A549 (cell line): ENCODE results near the gene UBB.
"Not testable (repeated sequence)": the region's sequence is repeated elsewhere in the genome, so short reads cannot be mapped to it uniquely, and the experiment has no call there.

Experiments used
- CBX2 ChIP-seq: fragments of 200-600 bp; sonication (generic); IDR thresholded peaks from 2 replicates; pipeline ENCODE4 v1.6.1; 2016; ENCODE audit warnings: low read depth, mild to moderate bottlenecking, borderline replicate concordance
- CBX8 ChIP-seq: fragments of 200-600 bp; sonication (generic); IDR thresholded peaks from 2 replicates; pipeline ENCODE4 v1.6.1; 2016
- CEBPB ChIP-seq, 2 experiments: fragments of >200 bp in 1 of 2; sonication (Bioruptor Twin) in 1 of 2; formaldehyde crosslinking in 1 of 2; IDR thresholded peaks; 2 replicates each; pipeline ENCODE4 v1.6.1; 2012 to 2016
- EHMT2 ChIP-seq: fragments of 200-600 bp; sonication (generic); IDR thresholded peaks from 2 replicates; pipeline ENCODE4 v1.6.1; 2016; ENCODE audit warnings: antibody characterized with exemption, low read depth, mild to moderate bottlenecking, moderate library complexity
- EP300 ChIP-seq, 2 experiments: fragments of >200 bp; sonication (Bioruptor Twin); formaldehyde crosslinking; IDR thresholded peaks; 2 replicates in 1 of 2; 3 replicates in 1 of 2; pipeline ENCODE4 v1.6.1; 2016 to 2017
- FOXS1 ChIP-seq: fragments of 250-450 bp; sonication (Bioruptor Pico); IDR thresholded peaks from 2 replicates; pipeline ENCODE4 v1.5.0; 2020; ENCODE audit warnings: mild to moderate bottlenecking, moderate library complexity
- HEYL ChIP-seq: fragments of 250-450 bp; sonication (Bioruptor Pico); IDR thresholded peaks from 2 replicates; pipeline ENCODE4 v1.8.0; 2021; ENCODE audit warnings: mild to moderate bottlenecking, moderate library complexity
- JUN ChIP-seq, 2 experiments: fragments of >200 bp; sonication (Bioruptor Twin); formaldehyde crosslinking; IDR thresholded peaks; 2 replicates in 1 of 2; 3 replicates in 1 of 2; pipeline ENCODE4 v1.6.1; 2016 to 2017
- MAZ ChIP-seq: fragments of 150-350 bp; IDR thresholded peaks from 2 replicates; pipeline ENCODE4 v1.6.1; 2014; ENCODE audit warnings: antibody characterized with exemption, low read depth, low read length, borderline replicate concordance
- NR3C1 ChIP-seq: fragments of >200 bp; sonication (Bioruptor Twin); formaldehyde crosslinking; IDR thresholded peaks from 3 replicates; pipeline ENCODE4 v1.6.1; 2017
- POLR2A ChIP-seq: IDR thresholded peaks from 2 replicates; pipeline ENCODE4 v1.6.1; 2012; ENCODE audit warnings: mild to moderate bottlenecking, low read length
- USF2 ChIP-seq: fragments of 450-650 bp; IDR thresholded peaks from 2 replicates; pipeline ENCODE4 v1.6.1; 2014; ENCODE audit warnings: antibody characterized with exemption
- TF ChIP-seq, protein P1 (sequence below): fragments of >200 bp; sonication (Bioruptor Twin); formaldehyde crosslinking; IDR thresholded peaks from 3 replicates; pipeline ENCODE4 v1.5.1; 2016
- TF ChIP-seq, protein P2 (sequence below): fragments of 200-600 bp; sonication (generic); IDR thresholded peaks from 2 replicates; pipeline ENCODE4 v1.6.1; 2016; ENCODE audit warnings: antibody characterized with exemption, mild to moderate bottlenecking, moderate library complexity

DNA sequence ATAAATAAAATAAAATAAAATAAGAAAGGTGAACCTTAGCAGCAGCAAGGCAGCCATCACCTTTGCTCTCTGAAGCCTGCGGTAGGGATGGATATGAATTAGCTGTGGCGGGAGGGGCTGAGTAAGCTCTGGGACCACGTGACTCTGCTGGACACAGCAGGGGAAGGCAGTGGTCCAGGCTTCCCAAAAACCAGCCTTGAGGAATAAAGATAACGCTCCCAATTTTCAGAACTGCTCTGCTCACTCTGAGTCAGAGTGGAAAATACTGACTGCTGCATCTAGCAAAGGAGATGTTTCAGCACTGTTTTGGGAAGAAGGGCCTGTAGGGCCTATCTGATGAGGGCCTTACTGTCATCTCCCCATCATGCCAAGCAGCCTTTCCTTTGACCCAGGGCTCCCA lies 15.0 kb downstream of the UBB start:
- TF ChIP-seq, protein P1, sequence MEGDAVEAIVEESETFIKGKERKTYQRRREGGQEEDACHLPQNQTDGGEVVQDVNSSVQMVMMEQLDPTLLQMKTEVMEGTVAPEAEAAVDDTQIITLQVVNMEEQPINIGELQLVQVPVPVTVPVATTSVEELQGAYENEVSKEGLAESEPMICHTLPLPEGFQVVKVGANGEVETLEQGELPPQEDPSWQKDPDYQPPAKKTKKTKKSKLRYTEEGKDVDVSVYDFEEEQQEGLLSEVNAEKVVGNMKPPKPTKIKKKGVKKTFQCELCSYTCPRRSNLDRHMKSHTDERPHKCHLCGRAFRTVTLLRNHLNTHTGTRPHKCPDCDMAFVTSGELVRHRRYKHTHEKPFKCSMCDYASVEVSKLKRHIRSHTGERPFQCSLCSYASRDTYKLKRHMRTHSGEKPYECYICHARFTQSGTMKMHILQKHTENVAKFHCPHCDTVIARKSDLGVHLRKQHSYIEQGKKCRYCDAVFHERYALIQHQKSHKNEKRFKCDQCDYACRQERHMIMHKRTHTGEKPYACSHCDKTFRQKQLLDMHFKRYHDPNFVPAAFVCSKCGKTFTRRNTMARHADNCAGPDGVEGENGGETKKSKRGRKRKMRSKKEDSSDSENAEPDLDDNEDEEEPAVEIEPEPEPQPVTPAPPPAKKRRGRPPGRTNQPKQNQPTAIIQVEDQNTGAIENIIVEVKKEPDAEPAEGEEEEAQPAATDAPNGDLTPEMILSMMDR, result not testable (repeated sequence)
- not testable (repeated sequence) for TF ChIP-seq EP300 (IDR thresholded peaks at IDR 0.05); NR3C1; JUN (IDR thresholded peaks at IDR 0.05); HEYL (CRISPR knock-in tag); USF2; FOXS1 (CRISPR knock-in tag); EHMT2; CBX8; MAZ; CBX2; POLR2A; CEBPB (IDR thresholded peaks at IDR 0.05)
- TF ChIP-seq, protein P2, sequence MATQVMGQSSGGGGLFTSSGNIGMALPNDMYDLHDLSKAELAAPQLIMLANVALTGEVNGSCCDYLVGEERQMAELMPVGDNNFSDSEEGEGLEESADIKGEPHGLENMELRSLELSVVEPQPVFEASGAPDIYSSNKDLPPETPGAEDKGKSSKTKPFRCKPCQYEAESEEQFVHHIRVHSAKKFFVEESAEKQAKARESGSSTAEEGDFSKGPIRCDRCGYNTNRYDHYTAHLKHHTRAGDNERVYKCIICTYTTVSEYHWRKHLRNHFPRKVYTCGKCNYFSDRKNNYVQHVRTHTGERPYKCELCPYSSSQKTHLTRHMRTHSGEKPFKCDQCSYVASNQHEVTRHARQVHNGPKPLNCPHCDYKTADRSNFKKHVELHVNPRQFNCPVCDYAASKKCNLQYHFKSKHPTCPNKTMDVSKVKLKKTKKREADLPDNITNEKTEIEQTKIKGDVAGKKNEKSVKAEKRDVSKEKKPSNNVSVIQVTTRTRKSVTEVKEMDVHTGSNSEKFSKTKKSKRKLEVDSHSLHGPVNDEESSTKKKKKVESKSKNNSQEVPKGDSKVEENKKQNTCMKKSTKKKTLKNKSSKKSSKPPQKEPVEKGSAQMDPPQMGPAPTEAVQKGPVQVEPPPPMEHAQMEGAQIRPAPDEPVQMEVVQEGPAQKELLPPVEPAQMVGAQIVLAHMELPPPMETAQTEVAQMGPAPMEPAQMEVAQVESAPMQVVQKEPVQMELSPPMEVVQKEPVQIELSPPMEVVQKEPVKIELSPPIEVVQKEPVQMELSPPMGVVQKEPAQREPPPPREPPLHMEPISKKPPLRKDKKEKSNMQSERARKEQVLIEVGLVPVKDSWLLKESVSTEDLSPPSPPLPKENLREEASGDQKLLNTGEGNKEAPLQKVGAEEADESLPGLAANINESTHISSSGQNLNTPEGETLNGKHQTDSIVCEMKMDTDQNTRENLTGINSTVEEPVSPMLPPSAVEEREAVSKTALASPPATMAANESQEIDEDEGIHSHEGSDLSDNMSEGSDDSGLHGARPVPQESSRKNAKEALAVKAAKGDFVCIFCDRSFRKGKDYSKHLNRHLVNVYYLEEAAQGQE, result not testable (repeated sequence)
